GM23338 (cell line): Measurements from ENCODE around the gene ZNF892.

Experiments used
- CREB1 ChIP-seq: fragments of 250-450 bp; sonication (Bioruptor Pico); IDR thresholded peaks from 2 replicates; pipeline ENCODE4 v1.5.0; 2020; ENCODE audit warnings: low read depth, mild to moderate bottlenecking, moderate library complexity
- ETS1 ChIP-seq: IDR thresholded peaks from 2 replicates; pipeline ENCODE4 v1.6.1; 2016; ENCODE audit warnings: antibody characterized with exemption
- EZH2 ChIP-seq: fragments of 200-600 bp; sonication (generic); IDR thresholded peaks from one replicate; pipeline ENCODE4 v1.8.0; 2017; ENCODE audit warnings: antibody characterized with exemption, mild to moderate bottlenecking, low read depth; ENCODE audit not compliant: unreplicated experiment
- EZH2phosphoT487 ChIP-seq: fragments of 200-600 bp; sonication (generic); IDR thresholded peaks from one replicate; pipeline ENCODE4 v1.8.1; 2018; ENCODE audit warnings: antibody characterized with exemption; ENCODE audit not compliant: unreplicated experiment
- JUNB ChIP-seq: IDR thresholded peaks from one replicate; pipeline ENCODE4 v1.6.1; 2016; ENCODE audit warnings: antibody characterized with exemption; ENCODE audit not compliant: unreplicated experiment
- NANOG ChIP-seq: IDR thresholded peaks from 2 replicates; pipeline ENCODE4 v1.6.1; 2016; ENCODE audit warnings: antibody characterized with exemption, borderline replicate concordance
- POLR2AphosphoS5 ChIP-seq: IDR thresholded peaks from 2 replicates; pipeline ENCODE4 v1.6.1; 2016; ENCODE audit warnings: antibody characterized with exemption, low read depth
- REST ChIP-seq: IDR thresholded peaks from one replicate; pipeline ENCODE4 v1.6.1; 2018; ENCODE audit warnings: antibody characterized with exemption; ENCODE audit not compliant: unreplicated experiment
- ZNF114 ChIP-seq: fragments of 250-450 bp; sonication (Bioruptor Pico); IDR thresholded peaks from 2 replicates; pipeline ENCODE4 v1.5.0; 2020; ENCODE audit warnings: mild to moderate bottlenecking, moderate library complexity
- ZNF462 ChIP-seq: fragments of 250-450 bp; sonication (Bioruptor Pico); IDR thresholded peaks from 2 replicates; pipeline ENCODE4 v1.5.0; 2020; ENCODE audit warnings: mild to moderate bottlenecking, moderate library complexity
- TF ChIP-seq, protein P1 (sequence below), 2 experiments: fragments of 200-600 bp in 1 of 2; sonication (generic) in 1 of 2; conservative IDR thresholded peaks; 2 replicates each; pipeline versions ENCODE4 v1.5.1 to v1.6.1; 2016 to 2017; ENCODE audit warnings: antibody characterized with exemption in 2 of 2, low read depth in 2 of 2, mild to moderate bottlenecking in 2 of 2, moderate library complexity in 1 of 2

GRCh38 chr2:95240091-95240490, 32.8 kb downstream of the ZNF892 start:
- no peak for TF ChIP-seq NANOG
- TF ChIP-seq, protein P1, sequence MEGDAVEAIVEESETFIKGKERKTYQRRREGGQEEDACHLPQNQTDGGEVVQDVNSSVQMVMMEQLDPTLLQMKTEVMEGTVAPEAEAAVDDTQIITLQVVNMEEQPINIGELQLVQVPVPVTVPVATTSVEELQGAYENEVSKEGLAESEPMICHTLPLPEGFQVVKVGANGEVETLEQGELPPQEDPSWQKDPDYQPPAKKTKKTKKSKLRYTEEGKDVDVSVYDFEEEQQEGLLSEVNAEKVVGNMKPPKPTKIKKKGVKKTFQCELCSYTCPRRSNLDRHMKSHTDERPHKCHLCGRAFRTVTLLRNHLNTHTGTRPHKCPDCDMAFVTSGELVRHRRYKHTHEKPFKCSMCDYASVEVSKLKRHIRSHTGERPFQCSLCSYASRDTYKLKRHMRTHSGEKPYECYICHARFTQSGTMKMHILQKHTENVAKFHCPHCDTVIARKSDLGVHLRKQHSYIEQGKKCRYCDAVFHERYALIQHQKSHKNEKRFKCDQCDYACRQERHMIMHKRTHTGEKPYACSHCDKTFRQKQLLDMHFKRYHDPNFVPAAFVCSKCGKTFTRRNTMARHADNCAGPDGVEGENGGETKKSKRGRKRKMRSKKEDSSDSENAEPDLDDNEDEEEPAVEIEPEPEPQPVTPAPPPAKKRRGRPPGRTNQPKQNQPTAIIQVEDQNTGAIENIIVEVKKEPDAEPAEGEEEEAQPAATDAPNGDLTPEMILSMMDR (conservative IDR thresholded peaks at IDR 0.05; ENCODE audit: low read depth in 2 of 2): no peak
- no peak for TF ChIP-seq POLR2AphosphoS5
- no peak for TF ChIP-seq EZH2
- TF ChIP-seq EZH2phosphoT487: no peak
- TF ChIP-seq REST: no peak
- no peak for TF ChIP-seq JUNB
- TF ChIP-seq ZNF114 (CRISPR knock-in tag): no peak
- no peak for TF ChIP-seq ETS1
- no peak for TF ChIP-seq CREB1 (CRISPR knock-in tag)
- TF ChIP-seq ZNF462 (CRISPR knock-in tag): no peak
